GM19043 (cell line): ENCODE measurements around the gene INPP5A.
"Not testable (repeated sequence)": the region's sequence is repeated elsewhere in the genome, so short reads cannot be mapped to it uniquely, and the experiment has no call there.

Experiments
- ATAC-seq: cut with Tn5 transposase; IDR thresholded peaks from one replicate; pipeline ENCODE4 v1.9.1; 2021; ENCODE audit warnings: low read depth; ENCODE audit not compliant: unreplicated experiment

INPP5A gene

DNA sequence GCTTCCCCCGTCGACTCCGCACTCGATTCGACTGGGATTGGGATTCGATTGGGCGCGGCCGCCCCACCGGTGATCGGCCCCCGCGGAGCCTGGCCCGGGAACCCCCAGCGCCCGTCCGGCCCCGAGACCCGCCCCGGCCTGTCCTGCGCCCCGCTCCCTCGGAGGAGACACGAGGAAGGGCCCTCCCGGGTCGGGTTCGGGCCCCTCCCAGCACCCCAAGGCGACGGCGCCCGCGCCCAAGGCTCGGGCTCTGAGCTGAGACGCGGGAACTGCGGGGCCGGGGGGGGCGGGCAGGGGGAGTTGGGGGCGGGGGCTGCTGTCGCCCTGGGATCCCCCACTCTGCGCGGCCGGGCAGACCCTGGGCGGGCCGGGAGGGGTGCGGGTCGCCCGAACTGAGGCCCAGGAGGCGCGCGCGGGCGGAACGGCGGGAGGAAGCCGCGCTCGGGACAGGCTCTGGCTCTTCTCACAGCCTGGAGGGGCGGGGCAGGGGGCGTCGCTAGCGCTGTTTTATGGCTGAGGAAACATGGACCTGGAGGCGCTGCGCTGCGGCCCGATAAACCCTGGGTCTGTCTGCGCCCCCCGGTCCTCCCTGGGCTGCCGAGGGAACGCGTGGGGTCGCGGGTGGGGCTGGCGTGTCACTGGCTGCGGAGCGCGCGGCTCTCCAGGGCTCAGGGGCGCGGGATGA, 250.1 kb downstream of the INPP5A start:
- ATAC-seq: no peak

DNA sequence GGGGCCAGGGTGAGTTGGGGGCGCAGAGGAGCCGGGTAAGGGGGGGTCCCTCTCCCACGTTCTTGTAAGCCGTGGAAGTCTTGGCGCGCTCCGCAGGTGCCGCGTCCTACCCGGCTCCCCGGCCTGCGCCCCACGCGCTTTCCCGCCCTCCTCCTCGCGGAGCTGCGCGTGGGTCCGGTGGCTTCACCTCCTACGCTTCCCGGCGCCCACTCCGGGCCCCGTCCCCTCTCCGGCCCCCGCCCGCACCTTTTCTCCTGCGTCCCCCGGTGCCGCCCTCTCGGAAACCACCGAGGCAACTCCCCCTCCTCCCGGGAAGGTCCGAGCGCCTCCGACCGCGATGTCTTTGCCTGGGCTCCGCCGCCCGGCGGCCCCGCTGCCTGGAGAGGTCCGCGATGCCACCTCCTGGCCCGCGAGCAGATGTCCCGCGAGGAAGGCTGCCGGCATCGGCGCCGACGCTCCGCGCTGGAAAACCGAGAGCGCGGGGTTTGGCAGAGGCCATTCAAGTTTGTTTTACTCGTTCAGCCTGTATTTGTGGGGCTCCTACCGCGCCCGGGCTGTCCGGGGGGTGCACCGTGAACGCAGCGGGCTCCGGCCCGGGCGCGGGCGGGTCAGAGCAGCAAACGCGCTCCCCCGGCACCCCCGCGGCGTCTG, 250.7 kb downstream of the INPP5A start:
- ATAC-seq: no peak

DNA sequence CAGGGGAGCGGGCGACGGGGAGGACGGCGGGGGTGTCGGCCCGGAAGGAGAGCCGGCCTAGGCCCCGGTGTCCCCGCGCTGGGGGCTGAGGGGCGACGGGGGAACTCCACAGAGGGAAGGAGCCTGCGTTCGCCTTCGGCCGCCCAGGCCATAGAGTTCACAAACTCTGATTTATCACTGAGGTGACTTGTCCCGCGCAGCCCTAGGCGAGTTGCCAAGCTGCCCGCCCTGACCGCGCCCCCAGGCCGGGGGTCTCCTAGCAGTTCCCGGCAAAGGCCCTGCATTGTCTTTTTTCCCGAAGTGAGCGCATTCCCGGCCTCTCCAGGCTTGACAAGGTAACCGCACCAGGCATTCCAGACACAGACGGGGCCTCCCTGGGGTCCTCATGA, 251.2 kb downstream of the INPP5A start:
- ATAC-seq: no peak

DNA sequence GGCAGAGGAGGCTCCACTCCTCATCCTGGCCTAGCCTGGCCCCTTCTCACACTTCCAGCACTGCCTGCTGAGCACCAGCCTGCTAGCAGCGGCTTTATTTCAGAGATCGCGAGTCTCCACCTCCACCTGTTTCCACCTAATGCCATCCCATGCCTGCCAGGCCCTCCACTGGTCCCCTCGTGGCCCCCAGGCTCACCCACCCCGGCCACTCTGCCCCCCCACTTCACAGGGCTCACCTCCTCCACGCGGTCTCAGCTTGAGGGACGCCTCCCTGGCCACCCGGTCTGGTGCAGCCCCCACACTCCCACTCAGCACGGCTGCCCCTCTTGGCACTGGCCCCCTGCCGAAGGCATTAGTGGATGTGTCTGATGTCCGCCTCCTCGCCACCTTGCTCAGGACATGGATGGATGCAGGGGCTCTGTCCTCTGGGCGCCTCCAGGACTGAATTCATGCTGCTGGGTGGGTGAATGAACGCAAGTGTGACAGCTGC, 252.1 kb downstream of the INPP5A start:
- no peak for ATAC-seq

DNA sequence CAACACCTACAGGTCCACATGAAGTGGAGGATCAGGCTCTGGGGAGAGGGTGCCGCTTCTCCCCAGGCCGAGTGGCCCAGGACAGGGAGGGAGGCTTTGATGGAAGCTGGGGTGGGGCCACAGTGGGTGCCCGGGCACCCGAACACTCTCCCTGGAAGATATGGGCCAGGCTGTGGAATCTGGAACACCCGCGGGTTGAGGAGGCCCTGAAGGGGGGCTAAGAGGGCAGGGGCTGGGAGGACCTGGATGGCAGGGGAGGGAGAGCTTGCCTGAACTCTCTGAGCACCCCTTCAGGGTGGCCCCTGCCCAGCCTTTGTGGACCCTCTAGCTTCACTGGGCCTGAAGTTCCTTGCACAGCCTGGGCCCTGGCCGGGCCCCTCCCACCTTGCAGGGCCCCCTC, 252.9 kb downstream of the INPP5A start:
- no peak for ATAC-seq

DNA sequence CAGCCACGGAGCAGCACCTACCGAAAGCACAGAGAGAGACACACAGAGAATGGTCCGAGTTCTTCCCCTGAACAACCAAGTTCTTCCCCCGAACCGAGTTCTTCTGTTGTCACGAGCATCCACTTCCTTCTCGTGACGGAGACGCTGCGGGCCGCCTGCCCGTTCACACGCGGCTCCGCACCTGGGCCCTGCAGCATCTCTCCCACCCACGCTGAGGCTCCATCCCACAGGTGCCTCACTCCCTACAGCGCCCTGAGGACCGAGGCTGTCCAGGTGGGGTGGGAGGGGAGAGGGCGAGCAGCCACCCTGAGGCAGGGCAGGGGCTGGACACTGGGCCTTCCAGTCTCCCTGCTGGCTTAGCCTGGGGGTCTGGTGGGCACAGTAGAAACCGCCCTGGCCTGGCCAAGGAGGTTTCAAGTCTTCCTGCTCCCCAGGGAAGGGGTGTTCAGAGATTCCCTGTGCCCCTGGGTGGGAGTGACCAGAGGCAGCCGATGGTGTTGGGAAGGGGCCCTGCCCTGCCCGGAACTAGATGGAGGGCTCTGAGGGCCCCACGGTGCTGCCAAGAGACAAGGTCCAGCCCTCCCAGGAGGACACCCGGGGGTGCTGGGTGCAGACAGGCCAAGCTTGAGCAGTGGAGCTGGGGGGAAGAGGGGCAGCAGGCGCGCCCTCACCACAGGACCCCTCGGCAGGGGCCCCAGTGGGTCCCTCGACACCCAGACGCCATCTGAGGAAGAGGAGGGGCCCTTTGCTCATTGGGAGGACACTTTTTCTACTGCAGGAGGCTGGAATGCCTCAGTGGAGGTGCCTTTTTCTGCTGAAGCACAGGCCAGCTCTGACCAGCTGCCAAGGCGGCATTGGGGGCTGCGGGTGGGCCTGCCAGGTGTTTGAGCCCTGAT, 253.6 kb downstream of the INPP5A start:
- no peak for ATAC-seq

DNA sequence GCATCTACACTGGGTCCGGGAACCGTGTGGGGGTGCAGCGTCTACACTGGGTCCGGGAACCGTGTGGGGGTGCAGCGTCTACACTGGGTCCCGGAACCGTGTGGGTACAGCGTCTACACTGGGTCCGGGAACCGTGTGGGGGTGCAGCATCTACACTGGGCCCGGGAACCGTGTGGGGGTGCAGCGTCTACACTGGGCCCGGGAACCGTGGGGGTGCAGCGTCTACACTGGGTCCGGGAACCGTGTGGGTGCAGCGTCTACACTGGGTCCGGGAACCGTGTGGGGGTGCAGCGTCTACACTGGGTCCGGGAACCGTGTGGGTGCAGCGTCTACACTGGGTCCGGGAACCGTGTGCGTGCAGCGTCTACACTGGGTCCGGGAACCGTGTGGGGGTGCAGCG, 254.5 kb downstream of the INPP5A start:
- not testable (repeated sequence) for ATAC-seq

DNA sequence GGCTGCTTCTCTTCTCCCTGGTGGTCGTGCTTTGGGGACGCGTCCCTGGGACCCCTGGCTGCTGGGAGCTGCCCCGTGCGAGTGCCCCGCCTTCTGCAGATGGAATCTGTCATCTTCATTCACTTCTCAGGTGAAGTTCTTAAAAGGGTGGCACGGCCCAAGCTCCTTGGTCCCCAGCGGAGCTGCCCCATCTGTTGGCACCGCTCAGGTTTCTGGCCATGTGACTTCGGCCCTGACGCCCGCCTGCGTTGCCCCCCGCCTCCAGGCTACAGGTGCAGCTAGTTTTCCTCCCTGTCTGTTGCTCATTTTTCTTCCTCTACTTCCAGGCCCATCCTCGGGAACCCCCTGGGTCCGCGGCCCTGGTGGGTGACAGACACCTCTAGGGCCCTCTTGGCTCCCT, 255.2 kb downstream of the INPP5A start:
- no peak for ATAC-seq

DNA sequence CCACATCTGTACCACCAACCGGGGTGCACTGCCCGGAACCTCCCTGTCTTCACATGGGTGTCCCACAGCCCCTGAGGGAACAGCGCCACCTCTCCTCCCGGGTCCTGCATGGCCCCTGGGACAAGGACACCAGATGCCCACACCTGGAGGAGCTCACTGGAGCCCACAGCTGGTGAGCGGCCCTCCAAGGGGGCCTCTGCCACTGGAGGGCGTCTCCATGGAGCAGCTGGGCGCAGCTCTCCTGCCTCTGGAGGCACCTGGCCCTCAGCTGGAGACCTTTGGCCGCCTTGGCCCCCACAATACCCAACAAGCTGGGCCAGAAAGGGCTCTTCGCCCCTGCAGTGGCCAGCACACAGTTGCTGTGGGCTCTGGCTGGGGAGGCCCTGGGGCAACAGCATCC, 255.6 kb downstream of the INPP5A start:
- ATAC-seq: no peak

DNA sequence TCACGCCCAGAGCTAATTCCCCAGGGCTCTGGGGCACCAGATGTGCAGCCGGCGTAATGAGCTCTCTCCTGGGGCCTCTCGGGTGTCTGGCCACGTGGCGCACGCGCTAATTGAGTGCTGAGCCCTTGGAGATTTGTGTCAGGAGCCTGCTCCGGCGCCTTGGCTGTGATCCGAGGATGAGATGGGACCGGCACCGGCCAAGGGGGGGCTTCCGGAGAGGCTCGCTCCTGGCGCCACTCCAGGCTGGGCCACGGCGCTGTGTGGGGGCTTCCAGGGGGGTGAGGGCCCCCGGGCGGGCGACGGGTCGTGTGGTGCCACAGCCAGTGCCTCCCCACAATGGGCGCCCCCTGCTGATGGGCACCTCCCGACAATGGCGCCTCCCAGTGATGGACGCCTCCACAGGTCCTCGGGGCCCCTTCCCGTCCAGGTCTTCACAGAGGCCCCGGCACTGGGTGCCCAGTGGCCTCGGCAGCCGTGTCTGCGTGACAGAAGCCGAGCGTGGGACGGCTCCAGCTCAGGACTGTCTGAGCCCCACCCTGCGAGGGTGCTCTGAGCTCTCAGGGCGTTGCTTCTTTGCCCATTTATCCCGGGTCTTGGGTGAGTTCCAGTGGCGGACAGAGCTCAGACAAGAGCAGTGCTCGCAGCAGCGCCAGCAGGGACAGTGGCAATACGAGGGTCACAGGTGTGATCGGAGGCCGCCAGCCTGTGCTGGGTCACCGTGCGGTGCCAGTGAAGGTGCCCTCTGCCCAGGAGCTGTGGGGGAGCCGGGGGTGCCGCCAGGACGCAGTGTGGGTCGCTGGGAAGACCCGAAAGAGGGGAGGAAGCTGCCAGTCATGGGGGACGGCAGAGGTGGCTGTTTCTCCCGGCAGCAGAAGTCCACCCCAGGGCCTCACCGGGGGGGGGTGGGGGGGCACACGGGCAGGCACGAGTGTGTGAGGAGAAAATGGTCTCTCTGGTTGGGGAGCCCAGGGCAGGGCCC, 256.6 kb downstream of the INPP5A start:
- no peak for ATAC-seq

DNA sequence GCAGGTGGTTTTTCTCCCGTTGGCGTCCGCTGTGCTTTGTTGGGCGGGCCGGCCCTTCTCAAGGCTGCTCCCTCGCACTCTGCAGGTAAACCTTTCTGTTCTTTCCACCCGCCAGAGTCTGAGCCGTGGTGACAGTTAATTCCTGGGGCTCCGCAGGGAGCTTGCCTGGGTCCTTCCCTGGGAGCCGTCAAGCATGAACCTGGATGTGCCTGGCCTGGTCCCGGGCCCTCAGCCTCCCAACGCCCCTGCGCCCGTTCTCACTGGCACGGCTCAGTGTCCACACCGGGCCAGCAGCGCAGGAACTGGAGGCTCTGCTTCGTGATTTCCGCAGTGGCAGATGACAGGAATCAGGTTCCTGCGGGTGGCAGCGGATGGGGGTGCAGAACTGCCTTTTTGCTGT, 259.3 kb downstream of the INPP5A start:
- ATAC-seq: no peak

DNA sequence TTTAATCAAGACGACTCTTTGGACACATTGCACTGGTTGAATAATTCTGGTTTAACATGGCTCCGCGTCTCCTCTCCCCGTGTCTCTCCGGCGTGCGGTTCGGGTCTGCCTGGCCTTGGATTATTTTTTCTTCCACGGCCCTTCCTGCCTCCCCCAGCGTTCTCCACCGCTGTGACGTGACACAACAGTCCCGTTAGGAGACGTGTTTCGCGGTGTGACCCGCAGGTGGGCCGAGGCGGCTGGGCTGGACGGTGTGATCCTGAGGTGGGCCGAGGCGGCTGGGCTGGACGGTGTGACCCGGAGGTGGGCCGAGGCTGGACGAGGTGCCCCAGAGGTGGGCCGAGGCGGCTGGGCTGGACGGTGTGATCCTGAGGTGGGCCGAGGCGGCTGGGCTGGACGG, 260.4 kb downstream of the INPP5A start:
- ATAC-seq: not testable (repeated sequence)

DNA sequence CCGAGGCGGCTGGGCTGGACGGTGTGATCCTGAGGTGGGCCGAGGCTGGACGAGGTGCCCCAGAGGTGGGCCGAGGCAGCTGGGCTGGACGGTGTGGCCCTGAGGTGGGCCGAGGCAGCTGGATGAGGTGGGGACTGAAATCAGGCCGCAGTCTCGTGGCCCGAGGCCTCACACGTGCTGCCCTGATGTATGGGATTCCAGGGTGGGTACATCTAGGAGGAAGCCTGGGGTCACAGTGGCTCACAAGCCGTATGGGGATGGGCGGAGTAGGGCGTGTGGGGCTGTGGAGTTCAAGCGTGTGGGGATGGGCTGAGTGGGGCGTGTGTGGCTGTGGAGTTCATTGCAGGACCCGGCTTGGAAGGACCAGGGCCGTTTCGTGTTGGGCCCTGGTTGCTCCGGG, 260.8 kb downstream of the INPP5A start:
- ATAC-seq: no peak

DNA sequence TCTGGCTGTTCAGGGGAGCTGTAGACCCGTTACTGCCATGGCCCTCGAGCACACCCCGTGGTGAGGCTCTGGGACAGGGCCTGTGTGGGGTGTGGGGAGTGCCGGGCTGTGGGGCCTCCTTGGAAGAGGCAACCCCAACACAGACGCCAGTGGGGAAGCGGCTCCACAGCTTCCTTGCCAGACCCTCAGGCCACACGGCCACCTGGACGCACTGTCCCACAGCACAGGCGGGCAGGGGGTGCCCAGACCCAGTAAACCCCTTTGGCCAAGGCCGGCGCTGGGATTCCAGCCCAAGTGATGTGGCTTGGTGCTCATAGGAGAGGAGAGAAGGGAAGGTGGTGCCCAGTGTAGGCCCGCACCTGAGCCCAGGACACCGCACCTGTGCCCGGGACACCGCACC, 261.3 kb downstream of the INPP5A start:
- no peak for ATAC-seq

DNA sequence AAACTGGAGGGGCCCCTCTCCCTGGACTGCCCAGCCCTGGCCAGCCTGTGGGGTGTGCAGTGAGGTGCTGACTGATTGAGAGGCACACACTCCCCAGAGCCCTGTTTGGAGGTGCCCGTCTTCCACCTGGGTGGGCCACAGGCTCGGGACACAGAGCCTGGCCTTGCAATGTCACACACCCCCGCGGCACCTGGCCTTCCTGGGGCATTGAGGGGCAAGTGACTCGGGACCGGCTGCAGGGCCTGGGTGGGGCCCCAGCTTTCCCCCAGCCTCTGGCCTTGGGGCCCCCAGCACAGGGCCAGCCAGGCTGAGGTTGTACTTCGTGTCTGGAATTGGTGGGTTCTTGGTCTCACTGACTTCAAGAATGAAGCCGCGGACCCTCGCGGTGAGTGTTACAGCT, 262.3 kb downstream of the INPP5A start:
- ATAC-seq: no peak

DNA sequence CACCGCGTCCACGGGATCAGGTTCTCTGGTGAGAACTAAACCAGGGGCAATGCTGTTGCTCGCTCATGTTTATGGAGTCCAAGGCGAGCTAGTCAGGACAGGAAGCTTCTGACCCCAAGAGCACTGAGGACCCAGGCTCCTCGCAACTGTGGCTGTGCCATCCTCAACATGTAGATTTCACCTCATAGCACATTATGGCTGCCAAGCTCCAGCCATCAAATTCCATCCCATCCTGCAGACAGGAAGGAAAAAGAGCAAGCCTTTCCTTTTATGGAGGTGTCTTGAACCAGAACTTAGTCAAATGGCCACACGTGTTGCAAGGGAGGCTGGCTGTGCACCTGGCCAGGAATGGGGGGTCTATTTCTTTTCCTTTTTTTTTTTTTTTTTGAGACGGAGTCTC, 264.5 kb downstream of the INPP5A start:
- no peak for ATAC-seq

DNA sequence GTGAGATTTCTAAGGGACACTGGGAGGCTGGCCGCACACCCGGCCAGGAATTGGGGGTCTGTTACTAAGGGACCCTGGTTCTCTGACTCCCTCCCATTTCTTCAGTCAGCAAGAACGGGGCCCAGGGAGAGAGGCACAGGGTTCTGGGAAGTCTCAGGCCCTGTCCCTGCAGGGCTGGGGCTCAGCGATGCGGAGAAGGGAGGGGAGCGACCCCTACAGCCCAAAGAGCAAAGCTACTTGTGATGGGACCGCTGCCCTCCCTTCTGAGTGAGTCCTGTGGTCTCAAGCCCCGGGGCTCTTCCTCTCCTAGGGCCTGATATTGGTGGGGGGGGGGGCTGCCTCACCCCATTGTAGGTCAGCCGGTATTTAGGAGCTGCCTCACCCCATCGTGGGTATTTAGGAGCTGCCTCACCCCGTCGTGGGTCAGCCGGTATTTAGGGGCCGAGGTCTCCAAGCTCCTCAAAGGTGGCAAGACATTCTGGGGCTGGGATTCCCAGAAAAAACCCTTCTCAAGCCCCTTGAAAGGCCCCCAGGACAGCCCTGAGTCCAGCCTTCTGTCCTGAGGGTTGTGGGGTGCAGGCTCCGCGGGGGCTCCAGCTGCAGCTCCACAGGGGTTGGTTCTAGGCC, 265.2 kb downstream of the INPP5A start:
- ATAC-seq: no peak

DNA sequence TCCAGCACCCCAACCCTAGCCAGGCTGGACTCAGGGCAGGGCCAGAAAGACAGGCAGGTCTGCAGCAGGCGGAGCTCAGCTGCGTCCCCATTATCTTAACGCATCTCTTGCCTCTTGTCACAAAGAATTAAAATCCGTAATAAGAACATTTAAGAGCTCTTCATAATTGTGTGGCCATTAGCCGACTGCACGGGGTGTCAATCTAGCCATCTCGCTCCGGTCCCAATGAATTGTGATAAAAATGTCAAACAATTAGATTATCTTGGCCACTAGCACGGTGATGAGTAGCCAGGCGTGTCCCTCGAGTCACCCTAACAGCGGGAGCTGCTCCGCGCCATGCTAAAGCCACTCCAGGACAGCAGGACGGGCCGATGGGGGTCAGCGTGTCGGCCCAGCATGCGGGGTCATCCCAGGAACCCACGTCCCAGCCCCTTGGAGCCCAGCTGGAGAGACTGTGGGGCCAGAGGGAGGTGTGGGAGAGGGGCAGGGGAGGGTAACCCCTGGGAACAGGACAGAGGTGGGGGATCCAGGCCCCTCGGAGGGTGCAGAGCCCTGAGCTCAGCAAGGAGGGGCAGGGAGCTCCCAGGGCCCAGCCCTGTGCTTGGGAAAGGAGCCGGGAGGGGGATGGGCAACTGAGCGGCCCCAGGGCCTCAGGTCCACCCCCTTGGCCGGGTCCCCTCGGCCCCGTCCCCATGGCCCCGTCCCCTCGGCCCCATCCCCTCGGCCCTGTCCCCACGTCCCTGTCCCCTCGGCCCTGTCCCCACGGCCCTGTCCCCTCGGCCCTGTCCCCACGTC, 266.0 kb downstream of the INPP5A start:
- ATAC-seq: no peak

DNA sequence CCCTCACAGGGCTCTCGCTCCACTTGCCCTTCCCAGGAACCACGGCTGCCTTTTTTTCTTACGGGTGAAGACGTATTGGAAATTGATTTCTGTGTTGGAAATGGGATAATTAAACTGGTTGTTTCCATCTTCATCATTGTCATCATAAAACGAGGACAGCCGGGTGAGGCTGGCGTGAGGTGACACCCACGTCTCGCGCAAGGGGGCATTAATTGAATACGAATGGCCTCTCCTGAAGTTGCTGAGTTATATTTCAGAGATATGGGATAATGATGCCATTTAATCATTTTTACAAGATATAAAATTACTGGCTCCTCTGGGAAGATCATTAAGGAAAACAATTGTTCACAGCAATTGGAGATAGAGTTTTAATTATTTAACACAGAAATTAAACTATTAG, 266.7 kb downstream of the INPP5A start:
- no peak for ATAC-seq
